LHCN-M2 (cell line): Measurements from ENCODE around the gene XRRA1. TPM values are rescaled to one million over a fixed set of nuclear protein-coding genes. Genes with fewer than 3 reads are reported as not detected.
"Not testable (repeated sequence)": the region's sequence is repeated elsewhere in the genome, so short reads cannot be mapped to it uniquely, and the experiment has no call there.

Experiments
- DNase-seq: peaks from one replicate; pipeline ENCODE4 v3.0.0-alpha.2; 2012; ENCODE audit warnings: low read depth
- total RNA-seq: library from RNA; depleted of rRNA; stranded (reverse); fragments of >200 nt; gene quantifications from 2 replicates; pipeline ENCODE4 v1.2.3, GENCODE V29; 2014; rRNA removed

XRRA1 gene
- total RNA-seq, 1 experiment from 2014 or later, result 17.8 TPM

DNA sequence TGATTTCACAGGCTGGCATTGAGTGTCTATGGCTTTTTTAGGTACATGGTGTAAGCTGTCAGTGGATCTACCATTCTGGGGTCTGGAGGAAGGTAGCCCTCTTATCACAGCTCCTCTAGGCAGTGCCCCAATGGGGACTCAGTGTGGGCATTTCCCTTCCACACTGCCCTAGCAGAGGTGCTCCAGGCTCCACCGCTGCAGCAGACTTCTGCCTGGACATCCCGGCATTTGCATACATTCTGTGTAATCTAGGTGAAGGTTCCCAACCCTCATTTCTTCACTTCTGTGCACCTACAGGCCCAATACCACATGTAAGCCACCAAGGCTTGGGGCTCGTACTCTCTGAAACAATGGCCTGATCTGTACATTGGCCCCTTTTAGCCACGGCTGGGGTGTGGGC is 122.0 kb downstream of the XRRA1 start:
- DNase-seq, result no peak

DNA sequence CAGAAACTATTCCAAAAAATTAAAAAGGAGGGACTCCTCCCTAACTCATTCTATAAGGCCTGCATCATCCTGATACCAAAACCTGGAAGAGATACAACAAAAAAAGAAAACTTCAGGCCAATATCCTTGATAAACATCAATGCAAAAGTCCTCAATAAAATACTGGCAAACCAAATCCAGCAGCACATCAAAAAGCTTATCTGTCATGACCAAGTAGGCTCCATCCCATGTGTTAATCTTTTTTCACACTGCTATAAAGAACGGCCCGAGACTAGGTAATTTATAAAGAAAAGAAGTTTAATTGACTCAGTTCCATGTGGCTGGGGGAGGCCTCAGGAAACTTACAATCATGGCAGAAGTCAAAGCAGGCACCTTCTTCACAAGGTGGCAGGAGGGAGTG is 123.3 kb downstream of the XRRA1 start:
- not testable (repeated sequence) for DNase-seq

DNA sequence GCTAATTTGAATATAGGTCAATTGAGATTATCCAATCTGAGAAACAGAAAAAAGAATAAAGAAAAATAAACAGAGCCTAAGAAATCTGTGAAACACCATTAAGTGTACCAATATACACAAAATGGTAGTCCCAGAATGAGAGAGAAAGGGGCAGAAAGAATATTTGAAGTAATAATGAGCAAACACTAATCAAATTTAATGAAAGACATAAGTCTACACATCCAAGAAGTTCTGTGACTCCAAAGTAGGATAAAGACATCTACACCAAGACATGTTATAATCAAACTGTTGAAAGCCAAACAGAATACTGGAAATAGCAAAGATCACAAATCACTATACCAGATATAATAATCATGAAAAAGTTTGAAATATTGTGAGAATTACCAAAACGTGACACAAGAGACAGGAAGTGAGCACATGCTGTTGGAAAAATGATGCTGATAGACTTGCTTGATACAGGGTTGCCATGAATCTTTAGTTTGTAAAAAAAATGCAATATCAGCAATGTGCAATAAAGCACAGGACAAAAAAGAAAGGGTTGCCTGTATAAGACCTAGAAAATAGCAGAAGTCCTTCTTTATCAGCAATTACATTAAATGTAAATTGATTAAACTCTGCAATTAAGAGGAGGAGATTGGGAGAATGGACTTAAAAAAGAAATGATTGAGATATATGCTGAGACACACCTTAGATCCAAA is 124.5 kb downstream of the XRRA1 start:
- DNase-seq, result no peak

DNA sequence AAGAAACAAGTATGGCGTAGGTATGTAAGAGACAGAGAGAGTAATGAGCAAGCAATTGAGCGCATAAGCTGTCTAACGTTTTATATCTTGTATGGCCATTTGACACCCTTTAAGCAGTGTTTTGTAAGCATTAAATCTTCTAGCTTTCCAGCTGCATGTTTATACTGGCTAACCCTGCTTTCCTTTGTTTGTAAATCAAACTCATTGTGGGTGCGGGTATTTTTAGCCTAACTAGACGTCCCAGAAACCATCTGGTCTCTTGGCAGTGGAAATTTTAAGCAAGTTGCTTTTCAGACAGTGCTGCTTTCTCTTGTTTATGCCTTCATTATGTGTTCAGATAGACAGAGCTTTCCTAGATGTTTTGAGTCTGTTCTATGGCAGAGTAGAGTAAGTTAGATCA is 126.7 kb downstream of the XRRA1 start:
- DNase-seq, result peak; percentile 36

DNA sequence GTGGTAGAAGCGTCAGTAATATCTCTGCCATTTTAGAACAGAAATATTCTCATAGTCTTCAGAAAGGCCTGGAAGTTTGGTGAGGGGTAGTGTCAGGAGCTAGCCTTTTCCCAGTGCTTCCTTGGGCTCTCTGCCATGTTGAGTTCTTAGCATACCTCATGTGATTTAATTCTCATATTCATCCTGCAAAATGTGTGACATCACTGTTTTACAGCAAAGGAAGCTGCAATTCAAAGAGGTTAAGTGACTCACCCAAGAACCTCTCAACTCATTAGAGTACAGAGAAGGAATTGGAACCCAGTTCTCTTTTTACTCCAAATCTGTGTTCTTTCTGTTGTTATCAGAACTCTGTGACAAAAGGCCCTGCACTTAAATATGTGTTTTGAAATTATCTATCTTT is 128.1 kb downstream of the XRRA1 start:
- DNase-seq, result peak; percentile 80

DNA sequence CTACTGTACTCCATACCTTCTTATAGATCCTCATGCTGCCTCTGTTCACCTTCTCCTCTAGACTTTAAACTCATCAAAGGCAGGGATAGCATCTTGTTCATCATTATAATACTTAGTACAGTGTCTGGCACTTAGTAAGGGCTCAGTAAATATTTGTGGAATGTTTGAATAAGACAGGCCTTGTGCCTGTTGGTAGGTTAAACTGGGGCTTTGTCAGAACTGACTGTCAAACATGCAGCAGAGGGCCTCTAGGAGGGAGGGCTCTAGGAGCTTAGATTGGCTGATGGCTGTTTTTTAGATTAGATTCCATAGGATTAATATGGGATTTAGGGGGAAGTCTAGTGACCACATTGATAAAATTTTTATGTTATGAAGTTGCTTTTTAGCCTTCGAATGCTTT is 129.5 kb downstream of the XRRA1 start:
- DNase-seq, result no peak

DNA sequence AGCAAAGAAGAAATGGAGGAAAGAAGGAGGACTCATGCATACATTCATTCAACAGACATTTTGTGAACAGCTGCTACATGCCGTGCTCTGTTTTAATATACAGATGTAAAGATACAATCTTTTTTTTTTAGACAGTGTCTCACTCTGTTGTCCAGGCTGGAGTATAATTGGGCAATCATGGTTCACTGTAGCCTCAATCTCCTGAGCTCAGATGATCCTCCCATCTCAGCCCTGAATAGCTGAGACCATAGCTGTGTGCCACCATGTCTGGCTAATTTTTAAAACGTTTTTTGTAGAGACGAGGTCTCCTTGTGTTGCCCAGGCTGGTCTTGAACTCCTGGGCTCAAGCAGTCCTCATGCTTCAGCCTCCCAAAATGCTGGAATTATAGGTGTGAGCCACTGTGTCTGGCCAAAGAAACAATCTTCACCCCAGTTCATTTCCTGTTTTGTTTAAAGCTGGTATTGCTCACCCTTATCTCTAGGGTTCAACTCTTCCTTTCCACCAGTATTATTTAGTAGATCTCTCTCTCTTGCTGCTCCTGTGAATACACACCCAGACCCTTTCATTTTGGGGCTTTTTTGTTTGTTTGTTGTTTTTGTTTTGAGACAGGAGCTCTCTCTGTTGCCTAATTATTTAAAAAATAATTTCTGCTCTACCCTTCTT is 130.5 kb downstream of the XRRA1 start:
- no peak for DNase-seq

DNA sequence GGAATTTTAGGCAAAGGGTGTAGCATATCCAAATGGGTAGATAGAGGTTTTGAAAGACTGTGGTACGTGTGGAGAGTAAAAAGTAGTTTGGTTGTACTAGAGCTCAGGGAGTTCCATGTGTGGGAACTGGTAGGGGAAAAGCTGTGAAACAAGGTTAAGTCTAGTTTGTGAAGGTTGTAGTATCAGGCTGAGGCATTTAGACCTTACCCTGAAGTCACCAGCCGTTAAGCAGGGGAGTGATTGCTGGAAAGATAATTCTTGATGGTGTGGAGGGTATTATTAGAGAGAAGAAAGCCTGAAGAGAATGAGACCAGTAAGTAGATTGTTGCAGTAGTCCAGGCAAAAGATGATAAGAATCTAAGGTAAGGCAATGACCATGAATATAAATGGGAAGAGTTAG is 132.2 kb downstream of the XRRA1 start:
- DNase-seq, result no peak

DNA sequence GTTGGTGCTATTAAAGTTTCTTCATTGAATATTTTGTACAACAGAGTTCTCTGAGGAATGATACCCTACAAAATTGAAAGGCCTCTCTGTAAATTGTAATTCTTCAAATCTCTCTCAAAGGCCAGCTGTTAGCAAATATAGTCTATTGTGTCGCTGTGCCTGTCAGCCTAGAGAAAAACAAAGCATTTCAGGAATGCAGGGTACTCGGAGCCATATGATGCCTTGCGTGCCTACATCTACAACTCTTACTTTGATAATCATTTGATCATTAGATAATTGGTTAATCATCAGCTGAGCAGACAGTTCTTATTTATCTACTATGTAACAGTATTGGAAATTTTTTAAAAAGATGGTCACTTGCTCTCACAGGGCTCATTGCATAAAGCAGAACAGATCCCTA is 132.9 kb downstream of the XRRA1 start:
- no peak for DNase-seq

DNA sequence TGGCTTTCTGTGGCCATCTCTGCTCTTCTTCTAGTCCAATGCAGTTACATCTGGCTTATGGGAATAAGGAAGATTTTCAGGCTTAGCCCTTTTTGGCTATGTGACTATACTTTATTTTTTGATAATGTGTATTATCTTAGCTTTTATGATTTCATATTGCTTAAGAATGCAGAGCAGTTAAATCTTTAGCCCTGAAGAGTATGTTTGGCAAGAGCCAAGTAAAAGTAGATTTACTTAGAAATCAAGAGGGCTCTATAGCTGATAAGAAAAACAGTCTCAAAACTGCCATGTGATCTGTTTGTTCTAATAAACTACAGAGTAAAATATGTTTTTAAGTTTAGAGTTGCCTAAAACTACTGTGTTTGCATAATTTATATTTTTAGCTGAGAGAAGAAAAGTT is 139.1 kb downstream of the XRRA1 start:
- DNase-seq, result no peak

DNA sequence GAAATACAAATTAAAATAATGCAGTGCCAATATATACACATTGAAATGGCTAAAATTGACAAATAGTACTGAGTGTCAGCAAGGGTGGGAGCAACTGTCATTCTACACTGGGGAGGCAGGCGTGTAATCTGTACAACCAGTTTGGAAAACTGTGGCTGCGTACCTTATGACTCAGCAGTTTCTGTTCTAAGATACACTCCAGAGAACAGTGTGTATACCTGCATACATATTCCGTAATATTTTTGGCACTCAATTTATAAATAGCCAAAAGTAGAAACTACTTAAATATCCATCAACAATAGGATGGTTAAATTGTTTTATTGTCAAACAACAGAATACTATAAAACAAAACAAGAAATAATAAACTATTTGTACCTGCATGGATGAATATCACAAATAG is 142.6 kb downstream of the XRRA1 start:
- DNase-seq, result no peak

DNA sequence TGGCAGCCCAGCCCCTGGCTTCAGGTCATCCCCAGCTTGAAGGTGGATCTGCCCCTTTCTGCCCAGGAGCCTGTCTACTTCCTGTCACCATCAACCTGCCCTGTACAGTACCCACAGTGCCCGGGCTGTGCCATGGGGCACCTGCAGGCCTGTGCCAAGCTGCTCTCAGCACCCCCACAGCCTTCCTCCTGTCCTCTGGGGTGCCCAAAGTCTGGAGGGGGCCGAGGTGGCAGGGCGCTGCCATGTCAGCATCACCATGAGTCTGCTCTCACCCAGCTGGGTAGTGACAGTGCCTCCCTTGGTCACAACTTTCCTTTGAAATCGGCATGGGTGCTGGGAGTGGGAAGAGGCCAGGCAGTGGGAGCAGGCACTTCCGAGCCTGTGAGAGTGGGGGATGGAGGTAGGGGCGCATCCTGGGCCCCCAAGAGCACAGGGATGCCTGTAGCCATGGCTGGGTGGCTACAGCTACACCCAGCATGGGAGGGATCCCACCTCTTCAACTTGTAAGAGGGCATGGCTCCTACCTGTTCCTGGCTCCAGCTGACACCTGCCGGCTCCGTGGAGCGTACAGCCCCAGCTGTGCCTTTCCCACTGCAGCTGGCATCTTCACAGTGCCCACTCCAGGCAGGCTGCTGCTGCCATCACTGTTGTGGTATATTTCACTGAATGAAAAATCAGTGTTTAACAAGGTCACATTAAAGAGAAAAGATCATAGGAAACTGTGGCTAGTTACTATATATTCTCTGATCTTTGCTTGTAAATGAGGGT is 157.4 kb downstream of the XRRA1 start:
- DNase-seq, result no peak

Other genes with a start within 250 kb of the XRRA1 start
- not detected in 2 replicates for gene CHRDL2, start 217.7 kb downstream of the XRRA1 start, total RNA-seq
- gene RNF169, start 200.2 kb downstream of the XRRA1 start, total RNA-seq, result 11.8 and 14.9 TPM in 2 replicates
- 23.9 and 60.1 TPM in 2 replicates for gene SPCS2, start 175 bp upstream of the XRRA1 start, total RNA-seq
- gene NEU3, start 39.8 kb upstream of the XRRA1 start, total RNA-seq, result 7.7 and 8.8 TPM in 2 replicates
- not detected in 2 replicates for gene OR2AT4, start 147.8 kb upstream of the XRRA1 start, total RNA-seq
- gene SLCO2B1, start 202.0 kb upstream of the XRRA1 start, total RNA-seq, result not detected in 2 replicates